ENCODE data around the gene SLC14A1. TPM values are rescaled to one million over a fixed set of nuclear protein-coding genes. Genes with fewer than 3 reads are reported as not detected.

Gene SLC14A1
- total and polyA plus RNA-seq, 2 experiments from 2014 or later: 0.29 to 0.54 TPM

DNA sequence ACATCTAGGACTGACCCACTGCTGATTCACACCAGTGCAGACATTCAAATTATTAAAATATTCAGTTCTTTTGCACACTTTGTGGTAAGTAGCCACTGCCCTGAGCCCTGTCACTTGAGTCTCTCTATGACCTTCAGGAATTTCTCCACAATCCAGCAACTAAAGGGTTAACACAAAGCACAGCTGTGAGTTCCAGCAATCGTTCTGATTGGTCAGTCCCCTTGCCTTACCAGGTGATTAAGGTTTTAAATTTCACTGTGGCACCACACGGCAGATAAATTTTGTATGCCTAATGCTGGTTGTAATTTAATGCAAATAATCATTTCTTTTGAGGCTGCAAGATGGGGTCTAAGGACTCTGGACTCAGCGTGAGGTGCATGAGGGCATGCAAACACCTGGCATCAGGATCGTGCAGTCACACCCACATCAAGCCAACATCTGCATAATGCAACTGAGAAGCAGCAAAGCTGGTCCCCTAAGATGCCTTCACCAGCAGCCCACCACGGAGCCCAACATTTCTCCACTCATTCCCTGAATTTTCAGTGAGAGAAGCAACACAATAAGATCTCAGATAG, 36.6 kb downstream of the SLC14A1 start:
- H3K79me2 ChIP-seq (ENCODE audit: insufficient read depth): no peaks in the 10 kb centered on the region
- no peaks in the 10 kb centered on the region for H3K9me3 ChIP-seq (ENCODE audit: low read depth)
- TF ChIP-seq EZH2 (IDR thresholded peaks at IDR 0.05; ENCODE audit: insufficient read depth, poor library complexity, severe bottlenecking): no peak
- no peak for TF ChIP-seq EZH2phosphoT487 (IDR thresholded peaks at IDR 0.05; ENCODE audit: insufficient read depth, low read depth)
- H3K4me1 ChIP-seq (ENCODE audit: insufficient read depth): peaks cover 10% of the 10 kb centered on the region
- no peaks in the 10 kb centered on the region for H3K9me2 ChIP-seq (ENCODE audit: insufficient read depth)
- H3K4me3 ChIP-seq: no peak overlapping the region
- H3F3A ChIP-seq (ENCODE audit: insufficient read depth): no peaks in the 10 kb centered on the region
- no peak for DNase-seq
- no peak overlapping the region for H2AFZ ChIP-seq
- no peak overlapping the region for H3K9ac ChIP-seq
- in situ Hi-C loops (cut with MboI): no loop called here
- H3K36me3 ChIP-seq (ENCODE audit: low read depth): no peaks in the 10 kb centered on the region
- H3K4me2 ChIP-seq (ENCODE audit: unreplicated experiment): no peak overlapping the region
- WGBS, 2 experiments (ENCODE audit: low coverage in 1 of 2, low lambda C conversion rate in 2 of 2, missing lambda C conversion rate in 2 of 2): 12 to 15% methylated on average over 5 of the region's 5 CpGs
- H3K27me3 ChIP-seq (replicated peaks; ENCODE audit: insufficient read depth): no peaks in the 10 kb centered on the region
- no peak overlapping the region for H3K27ac ChIP-seq
- H4K20me1 ChIP-seq (ENCODE audit: insufficient read depth): no peaks in the 10 kb centered on the region

DNA sequence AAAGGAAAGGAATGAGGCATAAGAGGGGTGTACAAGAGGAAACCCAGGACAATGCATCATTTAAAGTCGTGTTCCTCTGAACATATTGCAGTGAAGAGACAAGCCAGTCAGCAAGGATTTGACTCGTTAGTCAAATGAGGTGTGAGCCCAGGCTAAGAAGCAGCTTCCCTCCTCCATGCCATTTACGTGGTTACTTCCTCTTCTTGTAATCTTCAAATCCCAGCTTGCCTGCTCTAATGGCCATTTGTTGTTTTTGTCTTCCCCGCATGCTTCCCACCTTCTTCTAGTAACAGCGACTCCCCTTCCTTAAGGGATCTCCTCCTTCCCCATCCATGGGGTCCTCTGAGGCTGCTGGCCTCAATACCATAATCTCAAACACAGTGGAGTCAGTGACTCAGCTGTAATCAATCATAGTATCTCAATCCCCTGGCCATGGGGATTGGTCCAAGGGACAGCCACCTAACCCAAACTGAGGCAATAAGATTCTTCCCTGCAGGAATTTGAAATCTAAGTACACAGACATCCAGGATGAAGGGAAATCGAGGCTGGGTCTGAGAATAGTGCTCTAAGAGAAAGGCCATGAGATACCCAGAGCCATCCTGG, 37.6 kb downstream of the SLC14A1 start:
- no peaks in the 10 kb centered on the region for H3K27me3 ChIP-seq (replicated peaks; ENCODE audit: insufficient read depth)
- WGBS, 2 experiments (ENCODE audit: low coverage in 1 of 2, low lambda C conversion rate in 2 of 2, missing lambda C conversion rate in 2 of 2): 48 to 54% methylated on average over 6 of the region's 6 CpGs
- in situ Hi-C loops (cut with MboI): no loop called here
- H3K9ac ChIP-seq: no peak overlapping the region
- H3K27ac ChIP-seq: no peak overlapping the region
- no peaks in the 10 kb centered on the region for H3K9me3 ChIP-seq (ENCODE audit: low read depth)
- DNase-seq: no peak
- H3K79me2 ChIP-seq (ENCODE audit: insufficient read depth): no peaks in the 10 kb centered on the region
- no peak for TF ChIP-seq EZH2 (IDR thresholded peaks at IDR 0.05; ENCODE audit: insufficient read depth, poor library complexity, severe bottlenecking)
- no peak overlapping the region for H3K4me3 ChIP-seq
- H3K36me3 ChIP-seq (ENCODE audit: low read depth): no peaks in the 10 kb centered on the region
- no peak overlapping the region for H2AFZ ChIP-seq
- peaks cover 17% of the 10 kb centered on the region for H3K4me1 ChIP-seq (ENCODE audit: insufficient read depth)
- no peaks in the 10 kb centered on the region for H3F3A ChIP-seq (ENCODE audit: insufficient read depth)
- H3K9me2 ChIP-seq (ENCODE audit: insufficient read depth): no peaks in the 10 kb centered on the region
- H4K20me1 ChIP-seq (ENCODE audit: insufficient read depth): no peaks in the 10 kb centered on the region
- H3K4me2 ChIP-seq (ENCODE audit: unreplicated experiment): no peak overlapping the region

DNA sequence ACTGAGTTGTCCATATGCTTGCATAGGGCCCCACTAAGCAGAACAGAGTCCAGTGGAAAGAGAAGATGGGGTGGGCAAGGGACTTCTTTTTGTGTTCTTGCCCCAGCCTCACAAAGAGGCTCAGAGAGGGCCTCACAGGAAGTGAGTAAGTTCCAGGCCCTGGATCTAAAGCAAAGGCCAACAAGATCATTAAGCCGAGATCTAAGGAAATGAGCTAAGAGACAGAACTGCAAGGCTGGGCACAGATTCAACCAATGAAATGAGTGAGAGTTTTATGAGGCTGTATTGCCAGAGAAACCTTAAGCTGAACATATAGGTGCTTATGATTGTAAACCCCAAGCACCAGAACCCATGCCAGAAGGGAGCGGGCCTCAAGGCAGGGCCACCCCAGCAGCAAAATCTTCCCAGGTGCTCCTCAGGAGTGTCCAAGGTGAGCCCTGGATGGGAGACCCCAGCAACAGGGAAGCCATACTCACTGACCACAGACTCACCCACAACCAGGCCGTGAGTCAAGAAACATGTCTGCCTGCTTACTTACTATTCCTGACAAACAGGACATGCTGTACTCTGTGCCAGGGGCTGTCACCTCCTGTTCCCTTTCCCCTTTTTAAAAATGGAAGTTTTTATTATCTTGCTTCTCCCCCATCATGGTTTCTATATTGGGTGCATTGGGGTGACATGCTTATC, 40.2 kb downstream of the SLC14A1 start:
- Histone ChIP-seq H3K79me2 (ENCODE audit: insufficient read depth) (no peaks in the 10 kb centered on the region), H2AFZ (peak overlapping the region; percentile 76), H4K20me1 (ENCODE audit: insufficient read depth) (no peaks in the 10 kb centered on the region), H3K36me3 (ENCODE audit: low read depth) (no peaks in the 10 kb centered on the region), H3K27ac (no peak overlapping the region), H3F3A (ENCODE audit: insufficient read depth) (no peaks in the 10 kb centered on the region), H3K4me3 (no peak overlapping the region), H3K9me3 (ENCODE audit: low read depth) (no peaks in the 10 kb centered on the region), H3K4me2 (ENCODE audit: unreplicated experiment) (no peak overlapping the region), H3K9me2 (ENCODE audit: insufficient read depth) (no peaks in the 10 kb centered on the region), H3K9ac (no peak overlapping the region), H3K4me1 (ENCODE audit: insufficient read depth) (peaks cover 17% of the 10 kb centered on the region), H3K27me3 (replicated peaks; ENCODE audit: insufficient read depth) (no peaks in the 10 kb centered on the region)
- DNase-seq: no peak
- in situ Hi-C loops (cut with MboI): no loop called here
- WGBS, 2 experiments (ENCODE audit: low coverage in 1 of 2, low lambda C conversion rate in 2 of 2, missing lambda C conversion rate in 2 of 2): 58 to 60% methylated on average over 3 of the region's 3 CpGs
- no peak for TF ChIP-seq EZH2phosphoT487 (IDR thresholded peaks at IDR 0.05; ENCODE audit: insufficient read depth, low read depth)

DNA sequence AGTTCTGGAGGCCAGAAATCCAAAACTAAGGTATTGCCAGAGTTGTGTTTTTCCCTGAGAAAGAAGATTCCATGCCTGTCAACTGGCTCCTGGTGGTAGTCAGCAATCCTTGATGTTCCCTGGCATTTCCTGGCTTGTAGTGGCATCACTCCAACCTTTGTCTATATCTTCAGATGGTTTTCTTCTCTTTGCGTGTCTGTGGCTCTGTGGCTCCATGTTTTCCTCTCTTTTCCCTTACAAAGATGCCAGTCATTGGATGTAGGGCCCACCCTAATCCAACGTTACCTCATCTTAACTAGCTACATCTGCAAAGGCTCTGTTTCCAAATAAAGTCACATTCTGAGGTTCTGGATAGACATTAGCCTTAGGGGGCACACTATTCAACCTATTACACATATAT, 41.8 kb downstream of the SLC14A1 start:
- H3K27me3 ChIP-seq (replicated peaks; ENCODE audit: insufficient read depth): no peaks in the 10 kb centered on the region
- H3K9me3 ChIP-seq (ENCODE audit: low read depth): no peaks in the 10 kb centered on the region
- no peaks in the 10 kb centered on the region for H3K9me2 ChIP-seq (ENCODE audit: insufficient read depth)
- H2AFZ ChIP-seq: peak overlapping the region; percentile 50; the same call in 1 of the 2 replicates
- no peaks in the 10 kb centered on the region for H3K79me2 ChIP-seq (ENCODE audit: insufficient read depth)
- H3K4me3 ChIP-seq: no peak overlapping the region
- 47 to 51% methylated on average over 2 of the region's 2 CpGs for WGBS, 2 experiments (ENCODE audit: low coverage in 1 of 2, low lambda C conversion rate in 2 of 2, missing lambda C conversion rate in 2 of 2)
- in situ Hi-C loops (cut with MboI): no loop called here
- peaks cover 17% of the 10 kb centered on the region for H3K4me1 ChIP-seq (ENCODE audit: insufficient read depth)
- no peaks in the 10 kb centered on the region for H3K36me3 ChIP-seq (ENCODE audit: low read depth)
- no peak overlapping the region for H3K4me2 ChIP-seq (ENCODE audit: unreplicated experiment)
- no peak for DNase-seq
- TF ChIP-seq EZH2phosphoT487 (IDR thresholded peaks at IDR 0.05; ENCODE audit: insufficient read depth, low read depth) (no peak), EZH2 (IDR thresholded peaks at IDR 0.05; ENCODE audit: insufficient read depth, poor library complexity, severe bottlenecking) (no peak)
- no peak overlapping the region for H3K27ac ChIP-seq
- no peaks in the 10 kb centered on the region for H3F3A ChIP-seq (ENCODE audit: insufficient read depth)
- no peak overlapping the region for H3K9ac ChIP-seq
- H4K20me1 ChIP-seq (ENCODE audit: insufficient read depth): no peaks in the 10 kb centered on the region
